H9 (cell line): ENCODE measurements around the gene PHOSPHO1. TPM values are rescaled to one million over a fixed set of nuclear protein-coding genes. Genes with fewer than 3 reads are reported as not detected.

Experiments used
- DNase-seq: peaks from one replicate; pipeline ENCODE4 v3.0.0-alpha.2; 2017
- H2AFZ ChIP-seq: one replicate; pipeline ENCODE4 v1.6.1; 2013; ENCODE audit warnings: mild to moderate bottlenecking, low read length, control low read depth, moderate library complexity
- H2AK5ac ChIP-seq: 2 replicates; pipeline ENCODE4 v1.6.1; 2013; ENCODE audit warnings: low read length, control low read depth, mixed read lengths; ENCODE audit not compliant: insufficient read length
- H2BK120ac ChIP-seq: one replicate; pipeline ENCODE4 v1.6.1; 2013; ENCODE audit warnings: low read depth, mild to moderate bottlenecking, low read length, control low read depth, inconsistent platforms; ENCODE audit not compliant: poor library complexity, severe bottlenecking
- H2BK12ac ChIP-seq: 2 replicates; pipeline ENCODE4 v1.6.1; 2013; ENCODE audit warnings: low read length, control low read depth, mixed read lengths, low read depth; ENCODE audit not compliant: insufficient read length
- H2BK15ac ChIP-seq: 2 replicates; pipeline ENCODE4 v1.6.1; 2013; ENCODE audit warnings: low read depth, low read length, control low read depth
- H2BK20ac ChIP-seq: one replicate; pipeline ENCODE4 v1.6.1; 2013; ENCODE audit warnings: low read depth, mild to moderate bottlenecking, low read length, control low read depth, inconsistent platforms; ENCODE audit not compliant: poor library complexity, severe bottlenecking
- H2BK5ac ChIP-seq: 2 replicates; pipeline ENCODE4 v1.6.1; 2013; ENCODE audit warnings: low read length, control low read depth, mixed read lengths; ENCODE audit not compliant: insufficient read length
- H3K14ac ChIP-seq: 2 replicates; pipeline ENCODE4 v1.6.1; 2013; ENCODE audit warnings: low read length, control low read depth; ENCODE audit not compliant: insufficient read depth
- H3K18ac ChIP-seq: 2 replicates; pipeline ENCODE4 v1.6.1; 2013; ENCODE audit warnings: low read depth, mild to moderate bottlenecking, mixed read lengths, low read length, control low read depth; ENCODE audit not compliant: insufficient read length
- H3K23ac ChIP-seq: 2 replicates; pipeline ENCODE4 v1.6.1; 2013; ENCODE audit warnings: low read length, control low read depth, mixed read lengths, low read depth; ENCODE audit not compliant: insufficient read length
- H3K23me2 ChIP-seq: 2 replicates; pipeline ENCODE4 v1.6.1; 2013; ENCODE audit warnings: low read depth, mild to moderate bottlenecking, mixed read lengths, low read length, control low read depth; ENCODE audit not compliant: insufficient read length, poor library complexity, severe bottlenecking
- H3K27ac ChIP-seq: 2 replicates; pipeline ENCODE4 v1.5.1; 2013; ENCODE audit warnings: low read length, control low read depth, mixed read lengths, low read depth; ENCODE audit not compliant: insufficient read length
- H3K27me3 ChIP-seq: 2 replicates; pipeline ENCODE4 v1.6.1; 2013; ENCODE audit warnings: low read length, control low read depth, inconsistent platforms; ENCODE audit not compliant: insufficient read depth
- H3K4ac ChIP-seq: 2 replicates; pipeline ENCODE4 v1.6.1; 2013; ENCODE audit warnings: low read depth, mild to moderate bottlenecking, control low read depth, inconsistent platforms, low read length, moderate library complexity
- H3K4me1 ChIP-seq: 2 replicates; pipeline ENCODE4 v1.6.1; 2013; ENCODE audit warnings: low read length, control low read depth, inconsistent platforms; ENCODE audit not compliant: insufficient read depth
- H3K4me2 ChIP-seq: 2 replicates; pipeline ENCODE4 v1.6.1; 2013; ENCODE audit warnings: low read length, control low read depth, mixed read lengths; ENCODE audit not compliant: insufficient read length, insufficient read depth
- H3K56ac ChIP-seq: 2 replicates; pipeline ENCODE4 v1.6.1; 2013; ENCODE audit warnings: low read depth, mild to moderate bottlenecking, mixed read lengths, low read length, control low read depth; ENCODE audit not compliant: insufficient read length
- H3K79me1 ChIP-seq: 2 replicates; pipeline ENCODE4 v1.6.1; 2013; ENCODE audit warnings: low read depth, mild to moderate bottlenecking, moderate library complexity, low read length, control low read depth, inconsistent platforms; ENCODE audit not compliant: insufficient read depth, poor library complexity, severe bottlenecking
- H3K79me2 ChIP-seq: 2 replicates; pipeline ENCODE4 v1.6.1; 2013; ENCODE audit warnings: low read length, control low read depth, inconsistent platforms; ENCODE audit not compliant: insufficient read depth
- H3K9ac ChIP-seq: 2 replicates; pipeline ENCODE4 v1.6.1; 2013; ENCODE audit warnings: low read length, control low read depth, mixed read lengths; ENCODE audit not compliant: insufficient read length; ENCODE audit errors: extremely low read depth
- H3K9me3 ChIP-seq: one replicate; pipeline ENCODE4 v1.6.1; 2013; ENCODE audit warnings: low read depth, low read length, inconsistent platforms; ENCODE audit not compliant: control insufficient read depth
- H3T11ph ChIP-seq: one replicate; pipeline ENCODE4 v1.6.1; 2013; ENCODE audit warnings: mild to moderate bottlenecking, low read length, control low read depth, inconsistent platforms
- H4K20me1 ChIP-seq: one replicate; pipeline ENCODE4 v1.6.1; 2013; ENCODE audit not compliant: control insufficient read depth, insufficient read length, insufficient read depth
- H4K5ac ChIP-seq: 2 replicates; pipeline ENCODE4 v1.6.1; 2013; ENCODE audit warnings: low read depth, mild to moderate bottlenecking, mixed read lengths, low read length, control low read depth; ENCODE audit not compliant: insufficient read length
- H4K8ac ChIP-seq: replicated peaks from 2 replicates; pipeline ENCODE4 v1.6.1; 2013; ENCODE audit warnings: low read length, control low read depth, mixed read lengths, low read depth; ENCODE audit not compliant: insufficient read length
- H4K91ac ChIP-seq: 2 replicates; pipeline ENCODE4 v1.6.1; 2013; ENCODE audit warnings: low read depth, mild to moderate bottlenecking, moderate library complexity, mixed read lengths, low read length, control low read depth; ENCODE audit not compliant: insufficient read length
- H3K27ac Mint-ChIP-seq, 3 experiments: 2 replicates in 2 of 3; 3 replicates in 1 of 3; pipeline ENCODE4 v1.8.0; 2020 to 2021; ENCODE audit warnings: mixed read lengths in 3 of 3, mild to moderate bottlenecking in 1 of 3, moderate library complexity in 1 of 3
- H3K27me3 Mint-ChIP-seq: 2 replicates; pipeline ENCODE4 v1.8.0; 2021; ENCODE audit warnings: low read depth, mild to moderate bottlenecking, moderate library complexity, mixed read lengths
- H3K36me3 Mint-ChIP-seq, 3 experiments: 2 replicates in 2 of 3; 3 replicates in 1 of 3; pipeline ENCODE4 v1.8.0; 2020 to 2021; ENCODE audit warnings: low read depth in 3 of 3, mixed read lengths in 3 of 3; ENCODE audit not compliant: insufficient read depth in 1 of 3
- H3K4me1 Mint-ChIP-seq, 2 experiments: 2 replicates each; pipeline ENCODE4 v1.8.0; 2020; ENCODE audit warnings: mixed read lengths in 2 of 2
- H3K4me3 Mint-ChIP-seq, 2 experiments: 2 replicates in 1 of 2; 3 replicates in 1 of 2; pipeline ENCODE4 v1.8.0; 2020 to 2021; ENCODE audit warnings: mild to moderate bottlenecking in 2 of 2, mixed read lengths in 2 of 2, moderate library complexity in 1 of 2
- H3K9me3 Mint-ChIP-seq, 2 experiments: 2 replicates in 1 of 2; 3 replicates in 1 of 2; pipeline ENCODE4 v1.8.0; 2020; ENCODE audit warnings: mild to moderate bottlenecking in 2 of 2, mixed read lengths in 2 of 2, moderate library complexity in 1 of 2
- CTCF ChIP-seq: fragments of 200-600 bp; sonication (generic); conservative IDR thresholded peaks from 3 replicates; pipeline ENCODE4 v1.8.0; 2021; ENCODE audit warnings: antibody characterized with exemption, mild to moderate bottlenecking
- WGBS: extraction: QIAGEN DNeasy Blood & Tissue Kit; methylation state at CpG from one replicate; pipeline ENCODE4 v1.1.7; 2013; ENCODE audit warnings: missing lambda C conversion rate, low lambda C conversion rate, mixed read lengths; ENCODE audit not compliant: insufficient read length; ENCODE audit errors: extremely low coverage; 5-methylcytosine and 5-hydroxymethylcytosine counted together
- total RNA-seq: library from RNA; stranded (reverse); gene quantifications from 2 replicates; pipeline ENCODE4 v1.2.1, GENCODE V29; 2021

Gene PHOSPHO1
- total RNA-seq, 1 experiment from 2014 or later, result 0.63 TPM

GRCh38 chr17:49183801-49184200 lies 46.8 kb downstream of the PHOSPHO1 start:
- no peak overlapping the region for H3K14ac ChIP-seq
- H3K9me3 Mint-ChIP-seq, result peaks cover 25 to 28% of the 10 kb centered on the region in 2 experiments
- H3K4me3 Mint-ChIP-seq, result no peak overlapping the region
- H2BK12ac ChIP-seq, result no peak overlapping the region
- H2AFZ ChIP-seq, result no peak overlapping the region
- no peak overlapping the region for H3K4me2 ChIP-seq
- no peaks in the 10 kb centered on the region for H4K20me1 ChIP-seq
- H3K9ac ChIP-seq, result no peak overlapping the region
- DNase-seq, result no peak
- no peak for TF ChIP-seq CTCF
- no peak overlapping the region for H3K27ac ChIP-seq
- no peak overlapping the region for H4K91ac ChIP-seq
- H3K23me2 ChIP-seq, result no peaks in the 10 kb centered on the region
- H3K23ac ChIP-seq, result no peak overlapping the region
- no peak overlapping the region for H3K4ac ChIP-seq
- no CpG with 5 or more reads among the region's 7 CpGs for WGBS
- no peak overlapping the region for H4K8ac ChIP-seq
- no peak overlapping the region for H2BK15ac ChIP-seq
- H2BK120ac ChIP-seq, result no peak overlapping the region
- no peaks in the 10 kb centered on the region for H3K9me3 ChIP-seq
- no peaks in the 10 kb centered on the region for H3K27me3 ChIP-seq
- H3T11ph ChIP-seq, result no peak overlapping the region
- H3K4me1 Mint-ChIP-seq, result peaks cover 0 to 2% of the 10 kb centered on the region in 2 experiments; a peak in 1 of 4 replicates
- no peak overlapping the region for H4K5ac ChIP-seq
- no peaks in the 10 kb centered on the region for H3K4me1 ChIP-seq
- peaks cover 10 to 23% (median 13%) of the 10 kb centered on the region in 3 experiments for H3K36me3 Mint-ChIP-seq
- no peak overlapping the region for H3K56ac ChIP-seq
- H3K18ac ChIP-seq, result no peak overlapping the region
- peaks cover 12% of the 10 kb centered on the region for H3K27me3 Mint-ChIP-seq
- H2BK5ac ChIP-seq, result no peak overlapping the region
- no peak overlapping the region for H2AK5ac ChIP-seq
- no peak overlapping the region for H3K27ac Mint-ChIP-seq
- H3K79me2 ChIP-seq, result no peaks in the 10 kb centered on the region
- H3K79me1 ChIP-seq, result no peaks in the 10 kb centered on the region
- H2BK20ac ChIP-seq, result no peak overlapping the region
